HEK293 (cell line): ENCODE measurements around the gene RHBDL3.
A peak's percentile ranks its signal among the peaks of the same experiment; 100 is the strongest.

Source experiments
- CTCF ChIA-PET: fragments of 350-600 bp; formaldehyde crosslinking; extraction: SDS; loops from one replicate; lab custom pipeline; 2021; ENCODE audit warnings: antibody characterized with exemption; lab: Yijun Ruan, JAX
- POLR2A ChIA-PET: fragments of 300-600 bp; formaldehyde crosslinking; extraction: SDS; loops from one replicate; lab custom pipeline; 2020; ENCODE audit warnings: antibody characterized with exemption, inconsistent platforms; lab: Yijun Ruan, JAX
- H3K27ac ChIP-seq: fragments of 200-500 bp; sonication (Bioruptor generic); 2 replicates; pipeline ENCODE4 v1.5.1; 2014; ENCODE audit warnings: low read depth, low read length, control low read depth, inconsistent platforms; ENCODE audit errors: extremely low read depth
- H3K36me3 ChIP-seq, 2 experiments: fragments of 200-500 bp in 1 of 2; sonication (Bioruptor generic) in 1 of 2; 1 replicate in 1 of 2; 2 replicates in 1 of 2; pipeline ENCODE4 v1.5.1; 2014 to 2017; ENCODE audit warnings: inconsistent platforms in 2 of 2, low read length in 2 of 2; ENCODE audit not compliant: control insufficient read depth in 2 of 2, insufficient read depth in 1 of 2
- H3K4me1 ChIP-seq: fragments of 200-500 bp; sonication (Bioruptor generic); 2 replicates; pipeline ENCODE4 v1.5.1; 2014; ENCODE audit warnings: mild to moderate bottlenecking, low read length, inconsistent platforms; ENCODE audit not compliant: control insufficient read depth, insufficient read depth
- H3K4me3 ChIP-seq: 2 replicates; pipeline ENCODE4 v1.5.1; 2011; ENCODE audit warnings: low read depth, mild to moderate bottlenecking, control low read depth, low read length, moderate library complexity
- H3K9me3 ChIP-seq: fragments of 200-500 bp; sonication (Bioruptor generic); 2 replicates; pipeline ENCODE4 v1.5.1; 2014; ENCODE audit warnings: low read depth, low read length, inconsistent platforms; ENCODE audit not compliant: control insufficient read depth, insufficient read depth
- KLF16 ChIP-seq: fragments of 450-650 bp; formaldehyde crosslinking; IDR thresholded peaks from 2 replicates; pipeline ENCODE4 v1.5.1; 2017; ENCODE audit warnings: missing biosample characterization, missing genetic modification characterization
- MEIS1 ChIP-seq: sonication (generic); formaldehyde crosslinking; IDR thresholded peaks from 2 replicates; pipeline ENCODE4 v1.8.1; 2022; ENCODE audit warnings: missing genetic modification reagents, mild to moderate bottlenecking, borderline replicate concordance
- PRDM1 ChIP-seq: fragments of 450-650 bp; formaldehyde crosslinking; IDR thresholded peaks from 2 replicates; pipeline ENCODE4; 2016; ENCODE audit warnings: missing biosample characterization, missing genetic modification characterization
- PRDM10 ChIP-seq: fragments of 450-650 bp; formaldehyde crosslinking; IDR thresholded peaks from 2 replicates; pipeline ENCODE4 v1.5.1; 2016; ENCODE audit warnings: missing biosample characterization, missing genetic modification characterization
- REST ChIP-seq: fragments of 450-650 bp; formaldehyde crosslinking; IDR thresholded peaks from 2 replicates; pipeline ENCODE4 v1.5.1; 2016; ENCODE audit warnings: missing biosample characterization, missing genetic modification characterization
- SCRT1 ChIP-seq: fragments of 450-650 bp; formaldehyde crosslinking; IDR thresholded peaks from 2 replicates; pipeline ENCODE4 v1.5.1; 2016; ENCODE audit warnings: missing biosample characterization, missing genetic modification characterization, borderline replicate concordance
- SP3 ChIP-seq: fragments of 450-650 bp; formaldehyde crosslinking; IDR thresholded peaks from 2 replicates; pipeline ENCODE4 v1.5.1; 2016; ENCODE audit warnings: missing biosample characterization, missing genetic modification characterization
- ZNF24 ChIP-seq: fragments of 450-650 bp; formaldehyde crosslinking; IDR thresholded peaks from 2 replicates; pipeline ENCODE4 v1.5.1; 2016; ENCODE audit warnings: missing biosample characterization, missing genetic modification characterization
- ZNF292 ChIP-seq: fragments of 450-650 bp; formaldehyde crosslinking; IDR thresholded peaks from 2 replicates; pipeline ENCODE4 v1.5.1; 2016; ENCODE audit warnings: low read depth, missing biosample characterization, missing genetic modification characterization, borderline replicate concordance
- ZNF426 ChIP-seq: fragments of 450-650 bp; formaldehyde crosslinking; IDR thresholded peaks from 2 replicates; pipeline ENCODE4 v1.5.1; 2017; ENCODE audit warnings: missing biosample characterization, missing genetic modification characterization, mild to moderate bottlenecking, inconsistent platforms, moderate library complexity
- ZNF639 ChIP-seq: fragments of 450-650 bp; formaldehyde crosslinking; IDR thresholded peaks from 2 replicates; pipeline ENCODE4 v1.5.1; 2016; ENCODE audit warnings: missing biosample characterization, missing genetic modification characterization
- ZSCAN18 ChIP-seq: fragments of 450-650 bp; formaldehyde crosslinking; IDR thresholded peaks from 2 replicates; pipeline ENCODE4 v1.5.1; 2016; ENCODE audit warnings: missing biosample characterization, missing genetic modification characterization

The RHBDL3 gene

GRCh38 chr17:32275060-32276042, 9.7 kb downstream of the RHBDL3 start (continued):
- TF ChIP-seq PRDM10 (tag by site-specific recombination) (0 out of 2 replicates have a peak, but pooled peaks have one; percentile 41), MEIS1 (no peak), SP3 (tag by site-specific recombination) (no peak), ZSCAN18 (tag by site-specific recombination) (no peak), SCRT1 (tag by site-specific recombination) (no peak), ZNF639 (tag by site-specific recombination) (peak; percentile 69), ZNF426 (tag by site-specific recombination) (no peak)

GRCh38 chr17:32276171-32276601, 10.6 kb downstream of the RHBDL3 start:
- H3K9me3 ChIP-seq: no peaks in the 10 kb centered on the region
- ChIA-PET CTCF (no interaction called here), POLR2A (no interaction called here)
- TF ChIP-seq ZNF292 (tag by site-specific recombination): no peak
- peak; percentile 68; the same call in 1 of the 2 replicates for TF ChIP-seq PRDM1
- H3K4me1 ChIP-seq: peaks cover 10% of the 10 kb centered on the region; the same call in 1 of the 2 replicates
- H3K4me3 ChIP-seq: no peak overlapping the region
- no peak overlapping the region for H3K27ac ChIP-seq
- H3K36me3 ChIP-seq: no peaks in the 10 kb centered on the region

- ChIA-PET CTCF (interaction anchor here (1.1 kb wide), 1 partner anchor 43 kb away, joined by 3 read pairs; no protein-coding TSS in a partner anchor), POLR2A (interaction anchor here (1.6 kb wide), 1 partner anchor 10 kb away, joined by 3 read pairs; no protein-coding TSS in a partner anchor)
- Histone ChIP-seq H3K4me1 (peaks cover 10% of the 10 kb centered on the region; the same call in 1 of the 2 replicates), H3K36me3 (no peaks in the 10 kb centered on the region), H3K27ac (no peak overlapping the region), H3K4me3 (no peak overlapping the region), H3K9me3 (no peaks in the 10 kb centered on the region)
- TF ChIP-seq KLF16: no peak
- TF ChIP-seq ZNF24 (tag by site-specific recombination): no peak
- TF ChIP-seq REST (tag by site-specific recombination): peak; percentile 97
These were observed 11.7 kb downstream of the RHBDL3 start for GRCh38 chr17:32277284-32277683.
